Parathyroid adenoma (tissue), 2 donors: ENCODE measurements around the gene ZNF682.
"Not testable (repeated sequence)": the region's sequence is repeated elsewhere in the genome, so short reads cannot be mapped to it uniquely, and the experiment has no call there.

Experiments used
- H2AFZ ChIP-seq: fragments of 300-600 bp; sonication (generic); one replicate; pipeline ENCODE4 v1.7.0; 2017; ENCODE audit warnings: antibody characterized with exemption, mild to moderate bottlenecking
- H3K27ac ChIP-seq: fragments of 300-600 bp; sonication (generic); one replicate; pipeline ENCODE4 v1.7.0; 2017
- H3K27me3 ChIP-seq: fragments of 300-600 bp; sonication (generic); one replicate; pipeline ENCODE4 v1.7.0; 2017; ENCODE audit warnings: low read length; ENCODE audit not compliant: control insufficient read depth, insufficient read depth
- H3K36me3 ChIP-seq: fragments of 300-600 bp; sonication (generic); one replicate; pipeline ENCODE4 v1.7.0; 2017; ENCODE audit warnings: low read length; ENCODE audit not compliant: control insufficient read depth, insufficient read depth
- H3K4me1 ChIP-seq: fragments of 300-600 bp; sonication (generic); one replicate; pipeline ENCODE4 v1.7.0; 2017; ENCODE audit warnings: control low read depth
- H3K4me2 ChIP-seq: fragments of 300-600 bp; sonication (generic); one replicate; pipeline ENCODE4 v1.7.0; 2017; ENCODE audit warnings: low read length
- H3K4me3 ChIP-seq: fragments of 300-600 bp; sonication (generic); one replicate; pipeline ENCODE4 v1.7.0; 2017; ENCODE audit warnings: low read depth, low read length
- H3K79me2 ChIP-seq: fragments of 300-600 bp; sonication (generic); one replicate; pipeline ENCODE4 v1.7.0; 2017; ENCODE audit warnings: control low read depth
- H3K9ac ChIP-seq: fragments of 300-600 bp; sonication (generic); one replicate; pipeline ENCODE4 v1.7.0; 2017; ENCODE audit warnings: mild to moderate bottlenecking
- H3K9me3 ChIP-seq: fragments of 300-600 bp; sonication (generic); one replicate; pipeline ENCODE4 v1.7.0; 2017; ENCODE audit warnings: low read length; ENCODE audit not compliant: control insufficient read depth
- CTCF ChIP-seq: fragments of 300-600 bp; sonication (generic); IDR thresholded peaks from one replicate; pipeline ENCODE4 v1.7.0; 2017; ENCODE audit warnings: antibody characterized with exemption, mild to moderate bottlenecking
- donor health status: primary hyperparathyroidism.

ZNF682 gene

GRCh38 chr19:20078581-20079031 is 39.3 kb upstream of the ZNF682 start:
- H2AFZ ChIP-seq, result peak overlapping the region; percentile 89
- peak overlapping the region; percentile 91 for H3K27ac ChIP-seq
- H3K9me3 ChIP-seq, result no peaks in the 10 kb centered on the region
- peaks cover 25% of the 10 kb centered on the region for H3K4me1 ChIP-seq
- peak overlapping the region; percentile 78 for H3K4me3 ChIP-seq
- no peaks in the 10 kb centered on the region for H3K36me3 ChIP-seq
- no peaks in the 10 kb centered on the region for H3K27me3 ChIP-seq
- peak overlapping the region; percentile 84 for H3K4me2 ChIP-seq
- TF ChIP-seq CTCF, result no peak
- peaks cover 5% of the 10 kb centered on the region for H3K79me2 ChIP-seq
- H3K9ac ChIP-seq, result no peak overlapping the region

GRCh38 chr19:20077791-20078463 is 38.6 kb upstream of the ZNF682 start, which contains the start of gene ZNF90:
TSS of gene ZNF90 (plus strand) at chr19:20078000. CDS start at chr19:20078133, 133 bp downstream.
- no peak within 1 kb of the TSS for H3K9ac ChIP-seq

GRCh38 chr19:20072936-20073335 is 33.6 kb upstream of the ZNF682 start:
- Histone ChIP-seq H3K79me2 (no peaks in the 10 kb centered on the region), H3K4me1 (no peaks in the 10 kb centered on the region), H2AFZ (no peak overlapping the region), H3K4me2 (no peak overlapping the region), H3K36me3 (no peaks in the 10 kb centered on the region), H3K9me3 (no peaks in the 10 kb centered on the region), H3K9ac (no peak overlapping the region), H3K27me3 (no peaks in the 10 kb centered on the region), H3K4me3 (no peak overlapping the region), H3K27ac (no peak overlapping the region)
- no peak for TF ChIP-seq CTCF

More at GRCh38 chr19:20077791-20078463, 38.6 kb upstream of the ZNF682 start, which contains the start of gene ZNF90:
- Histone ChIP-seq H3K79me2 (no peaks in the 10 kb centered on the region), H3K27me3 (no peaks in the 10 kb centered on the region), H3K4me3 (peak within 1 kb of the TSS; percentile 78), H3K4me2 (peak within 1 kb of the TSS; percentile 84), H2AFZ (peak within 1 kb of the TSS; percentile 89), H3K36me3 (no peaks in the 10 kb centered on the region), H3K27ac (peak within 1 kb of the TSS; percentile 91), H3K9me3 (no peaks in the 10 kb centered on the region), H3K4me1 (peaks cover 24% of the 10 kb centered on the region)
- no peak for TF ChIP-seq CTCF

GRCh38 chr19:20070691-20071090 is 31.4 kb upstream of the ZNF682 start:
- no peaks in the 10 kb centered on the region for H3K36me3 ChIP-seq
- no peak overlapping the region for H3K4me2 ChIP-seq
- H3K27ac ChIP-seq, result no peak overlapping the region
- H3K4me1 ChIP-seq, result no peaks in the 10 kb centered on the region
- H3K4me3 ChIP-seq, result no peak overlapping the region
- H3K27me3 ChIP-seq, result no peaks in the 10 kb centered on the region
- no peaks in the 10 kb centered on the region for H3K9me3 ChIP-seq
- no peak overlapping the region for H2AFZ ChIP-seq
- TF ChIP-seq CTCF, result no peak
- no peak overlapping the region for H3K9ac ChIP-seq
- H3K79me2 ChIP-seq, result no peaks in the 10 kb centered on the region

GRCh38 chr19:20068559-20068958 is 29.3 kb upstream of the ZNF682 start:
- not testable (repeated sequence) for H2AFZ ChIP-seq, H3K79me2 ChIP-seq, H3K36me3 ChIP-seq, H3K4me2 ChIP-seq, H3K9ac ChIP-seq, H3K4me1 ChIP-seq, H3K27me3 ChIP-seq, H3K9me3 ChIP-seq, H3K4me3 ChIP-seq, H3K27ac ChIP-seq
